DMS 273 (cell line): Measurements from ENCODE around the gene MYO5B.

Experiments
- DNase-seq: peaks from one replicate; lab custom pipeline; 2025; ENCODE audit not compliant: unreplicated experiment; lab: John Stamatoyannopoulos, UW

Gene MYO5B

DNA sequence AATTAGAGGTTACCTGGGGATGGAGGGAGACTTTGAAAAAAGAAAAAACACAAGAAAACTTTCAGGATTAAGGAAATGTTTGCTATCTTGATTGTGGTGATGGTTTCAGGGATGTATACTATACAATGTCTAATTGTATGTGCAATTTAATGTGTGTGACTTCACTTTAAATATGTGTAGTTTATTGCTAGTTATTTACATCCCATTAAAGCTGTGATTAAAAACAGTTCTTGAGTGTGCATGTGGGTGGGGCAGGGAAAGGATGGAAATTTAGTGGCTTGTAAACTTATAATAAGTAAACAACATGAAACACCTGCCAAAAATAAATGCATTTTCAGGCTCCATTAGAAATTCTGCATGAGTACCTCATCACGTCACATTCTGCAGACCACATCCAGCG, 167.0 kb downstream of the MYO5B start:
- no peak for DNase-seq

DNA sequence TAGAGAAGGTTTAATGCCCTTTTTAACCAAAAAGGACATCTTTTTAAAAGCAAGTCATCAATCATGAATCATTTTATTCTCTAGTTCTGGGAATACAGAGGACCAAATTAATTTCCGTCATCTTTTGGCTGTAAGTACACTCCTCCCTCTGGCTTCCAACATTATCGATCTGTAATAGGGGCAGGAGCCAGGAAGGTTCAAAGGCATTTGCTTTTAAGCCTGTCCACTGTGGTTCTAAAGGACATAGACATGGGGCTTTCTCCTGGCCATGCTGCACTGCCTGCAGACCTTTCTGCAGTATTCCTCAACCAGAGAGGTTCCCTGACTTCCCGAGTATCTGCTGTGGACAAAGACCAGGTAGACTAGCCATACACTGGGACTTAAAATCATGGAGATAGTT, 170.5 kb downstream of the MYO5B start:
- DNase-seq, result no peak

DNA sequence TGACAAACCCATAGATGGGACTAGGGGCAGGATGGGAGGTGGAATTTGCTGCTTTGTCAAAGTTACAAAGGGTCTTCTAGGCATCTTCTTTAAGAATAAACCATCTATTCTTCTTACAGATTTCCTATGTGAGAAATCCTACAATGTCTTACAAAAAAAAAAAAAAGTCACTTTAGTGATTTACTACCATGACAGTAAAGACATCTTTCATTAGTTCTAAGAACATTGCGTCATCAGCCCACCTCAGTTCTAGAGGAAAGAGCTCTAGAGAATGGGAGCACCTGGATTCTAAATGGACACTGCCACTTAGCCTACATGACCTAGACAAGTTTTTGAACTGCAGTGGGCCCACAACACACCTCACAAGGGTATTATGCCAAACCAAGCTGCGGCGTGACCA, 172.0 kb downstream of the MYO5B start:
- no peak for DNase-seq

DNA sequence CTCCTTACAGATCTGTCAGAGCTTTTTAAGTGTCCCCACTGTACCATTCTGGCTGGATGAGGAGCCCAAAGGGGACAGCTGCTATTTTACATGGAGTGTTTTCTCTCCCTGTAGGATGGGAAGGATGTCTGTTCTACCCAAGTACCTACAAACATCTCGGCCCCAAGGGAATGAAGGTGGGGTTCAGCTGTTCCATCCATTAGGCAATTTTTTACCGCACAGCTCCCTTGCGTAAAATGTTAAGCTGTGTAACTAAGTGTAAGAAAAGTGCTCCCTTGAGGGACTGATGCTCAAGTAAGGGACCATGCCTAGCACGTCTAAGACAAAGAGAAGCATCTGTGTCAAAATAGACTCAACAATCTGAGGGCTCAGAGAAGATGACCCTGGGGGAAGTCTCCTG, 180.3 kb downstream of the MYO5B start:
- no peak for DNase-seq

DNA sequence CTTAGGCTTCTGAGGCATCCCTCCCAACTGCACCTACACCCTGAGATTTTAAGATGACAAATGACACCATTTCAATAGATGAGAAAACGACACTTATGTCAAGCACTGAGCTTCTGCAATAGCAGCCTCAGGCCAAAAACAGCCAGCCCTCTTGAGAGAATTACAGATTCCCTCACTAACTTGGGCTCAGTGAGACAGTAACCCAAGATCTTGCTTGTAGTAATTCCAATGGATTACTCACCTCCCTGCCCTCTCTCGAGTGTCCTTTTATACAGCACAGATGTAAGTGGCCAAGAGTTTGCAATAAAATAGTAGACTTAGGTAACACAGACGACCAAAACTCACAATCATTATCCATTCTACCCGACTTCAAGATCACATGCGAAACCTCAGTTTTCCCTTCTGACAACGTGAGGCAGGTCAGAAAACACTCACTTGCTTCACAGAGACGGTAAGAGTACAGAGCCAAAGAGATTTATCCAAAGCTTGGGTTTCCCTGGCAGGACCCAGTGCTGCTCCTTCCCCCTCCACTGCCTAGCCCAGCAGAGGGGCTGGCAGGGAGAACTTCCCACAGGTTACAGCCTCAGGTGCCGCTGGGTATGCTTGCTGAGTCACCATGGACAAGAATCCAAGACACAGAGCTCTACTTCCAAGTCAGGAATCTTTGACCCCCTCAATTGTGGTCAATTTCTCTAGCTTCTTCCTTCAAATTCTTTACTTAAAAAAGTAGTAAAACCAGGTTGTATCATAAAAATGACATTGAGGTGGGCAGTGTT, 181.4 kb downstream of the MYO5B start:
- no peak for DNase-seq

DNA sequence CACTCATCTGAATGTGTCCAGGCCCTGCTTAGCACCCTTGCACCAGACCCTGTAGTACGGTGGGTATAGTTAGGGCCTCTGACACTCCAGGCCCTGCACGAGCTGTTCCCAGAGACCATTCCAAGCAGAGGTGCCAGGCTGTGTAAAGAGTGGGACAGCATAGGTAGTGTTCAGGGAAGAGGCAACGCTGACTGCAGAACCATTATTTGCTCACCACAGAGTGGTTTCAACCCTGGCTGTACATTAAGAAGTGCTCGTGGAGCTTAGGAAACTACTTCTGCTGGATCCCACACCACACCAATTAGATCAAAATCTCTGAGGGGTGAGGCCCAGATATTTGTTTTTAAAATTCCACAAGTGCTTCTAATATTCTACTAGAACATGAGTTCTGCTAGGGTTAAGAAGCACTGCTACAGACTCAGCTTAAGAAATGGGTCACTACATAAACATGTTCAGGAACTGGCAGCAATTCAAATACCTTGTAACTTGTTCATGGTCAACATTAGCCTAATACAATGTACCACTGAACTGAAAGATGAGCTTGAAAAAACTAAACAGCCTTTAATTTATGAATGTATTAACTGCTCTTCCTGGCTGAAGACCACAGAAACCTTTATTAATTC, 183.0 kb downstream of the MYO5B start:
- no peak for DNase-seq

DNA sequence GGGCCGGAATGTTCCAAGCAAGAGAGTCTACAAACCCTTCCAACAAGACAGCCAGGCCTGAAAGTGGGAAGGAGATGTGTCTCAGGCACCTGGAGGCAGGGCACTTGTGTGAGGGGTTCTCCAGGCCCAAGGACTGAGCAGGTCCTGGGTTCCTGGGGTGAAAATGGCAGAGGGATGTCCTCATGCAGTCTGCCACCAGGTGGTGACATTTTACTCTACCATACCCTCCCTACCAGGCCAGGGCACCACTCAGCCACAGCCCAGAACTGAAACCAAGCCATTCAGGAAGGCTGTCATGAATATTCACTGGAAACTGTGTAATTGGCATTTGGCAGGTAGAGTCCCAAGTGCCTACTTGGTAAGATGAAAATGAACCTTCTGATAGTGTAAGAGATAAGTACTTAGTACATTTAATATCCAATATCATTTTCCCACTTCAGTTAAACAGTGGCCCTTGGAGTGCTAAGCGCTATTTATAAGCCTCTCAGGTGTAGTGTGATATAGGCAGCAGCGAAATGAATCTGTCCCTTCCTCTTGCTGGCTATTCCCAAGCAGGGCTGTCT, 185.1 kb downstream of the MYO5B start:
- peak; percentile 78 for DNase-seq

DNA sequence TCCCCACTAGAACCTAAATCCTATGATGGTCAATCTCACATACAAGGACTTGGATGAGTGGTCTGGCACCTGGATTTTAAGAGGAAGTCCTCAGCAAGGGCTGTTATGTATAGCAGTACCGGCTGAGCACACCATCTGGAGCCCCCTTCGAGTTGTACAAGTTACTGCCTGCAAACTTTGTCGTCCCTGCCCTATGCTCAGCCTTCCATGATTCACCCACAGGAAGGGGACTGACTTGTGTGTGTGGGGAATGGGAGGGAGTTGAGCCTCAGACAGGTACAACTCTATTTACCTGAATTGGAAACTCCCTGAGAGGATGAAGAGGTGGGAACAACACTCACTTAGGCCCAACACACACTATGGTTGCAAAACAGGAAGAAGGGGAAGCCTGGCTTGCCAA, 186.6 kb downstream of the MYO5B start:
- DNase-seq, result peak; percentile 18

DNA sequence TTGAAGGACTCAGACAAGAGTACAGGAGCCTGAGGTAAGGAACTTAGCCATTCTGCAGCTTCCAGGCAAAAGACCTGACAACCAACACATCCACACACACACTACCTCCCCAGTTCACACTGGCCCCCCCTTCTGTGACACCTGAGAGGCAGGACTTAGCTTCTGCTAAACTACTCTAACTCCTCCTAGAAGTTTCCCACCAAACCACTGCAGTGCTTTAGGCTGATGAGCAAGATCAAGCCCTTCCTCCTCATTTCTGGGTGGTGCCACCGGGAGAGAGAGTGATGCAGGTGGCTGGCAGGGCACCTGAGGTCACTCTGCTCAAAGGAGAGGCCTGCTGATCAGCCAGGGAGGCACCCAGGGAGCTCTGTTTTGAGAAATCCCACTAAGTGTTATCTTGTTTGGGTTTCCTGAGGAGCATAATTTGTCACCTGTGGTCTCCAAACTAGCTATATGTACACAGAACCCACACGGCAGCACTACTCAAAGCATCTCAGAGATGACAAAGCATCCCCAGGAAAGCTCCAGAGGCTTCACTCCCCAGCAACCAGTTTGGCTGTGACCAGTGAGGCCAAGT, 188.4 kb downstream of the MYO5B start:
- no peak for DNase-seq

DNA sequence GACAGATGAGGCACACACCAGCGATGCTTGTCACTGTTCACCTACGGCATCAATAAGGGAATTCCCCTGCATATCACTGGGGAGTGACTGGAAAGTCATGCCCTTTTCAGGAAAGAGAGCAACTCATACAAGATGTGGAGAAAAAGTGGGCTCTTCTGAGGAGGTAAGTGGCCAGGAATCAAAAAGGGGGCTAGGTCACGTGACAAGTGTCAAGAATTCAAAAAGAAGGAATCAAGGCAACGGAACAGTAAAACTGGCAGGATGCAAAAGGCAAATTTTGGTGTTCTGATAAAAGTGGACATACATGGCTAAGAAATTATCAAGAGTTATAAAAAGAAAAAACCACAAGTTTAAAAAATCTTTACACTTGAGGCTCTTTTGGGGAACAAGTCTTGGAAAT, 190.9 kb downstream of the MYO5B start:
- DNase-seq, result no peak

DNA sequence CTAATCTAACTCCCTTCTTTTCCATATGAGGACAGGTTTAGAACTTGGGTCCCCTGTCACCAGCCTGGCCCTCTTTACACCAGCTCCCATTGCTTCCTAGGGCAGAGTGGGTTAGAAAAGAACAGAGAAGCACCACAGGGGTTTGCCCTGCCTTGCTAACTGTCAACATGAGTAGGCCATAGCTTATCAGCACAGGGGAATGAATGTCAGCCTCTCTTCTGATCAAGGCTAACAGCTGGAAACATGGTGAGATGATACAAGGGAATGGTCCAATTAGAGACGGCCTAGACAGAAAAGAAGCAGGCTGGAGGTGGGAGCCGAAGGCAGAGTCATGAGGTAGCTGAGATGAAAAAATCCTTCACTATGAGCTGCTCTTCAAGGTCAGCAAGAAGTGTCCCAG, 192.2 kb downstream of the MYO5B start:
- no peak for DNase-seq

DNA sequence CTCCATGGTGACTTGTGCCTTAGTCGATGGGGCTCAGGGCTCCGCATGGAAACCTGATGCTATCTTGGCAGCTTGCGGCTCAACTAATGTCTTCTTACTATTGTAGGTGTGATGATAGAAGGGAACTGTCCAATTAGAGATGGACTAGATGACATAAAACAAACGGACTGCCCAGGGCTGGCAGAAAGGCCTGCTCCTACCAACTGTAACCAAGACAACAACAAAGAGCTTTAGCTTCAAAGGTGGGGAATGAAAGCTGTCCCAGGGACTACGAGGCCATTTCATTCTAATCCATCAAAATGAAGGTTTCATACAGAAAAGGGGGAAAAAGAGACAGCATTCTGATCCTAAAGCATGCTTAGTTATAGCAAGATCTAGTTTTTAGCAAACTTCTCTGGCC, 194.7 kb downstream of the MYO5B start:
- no peak for DNase-seq

DNA sequence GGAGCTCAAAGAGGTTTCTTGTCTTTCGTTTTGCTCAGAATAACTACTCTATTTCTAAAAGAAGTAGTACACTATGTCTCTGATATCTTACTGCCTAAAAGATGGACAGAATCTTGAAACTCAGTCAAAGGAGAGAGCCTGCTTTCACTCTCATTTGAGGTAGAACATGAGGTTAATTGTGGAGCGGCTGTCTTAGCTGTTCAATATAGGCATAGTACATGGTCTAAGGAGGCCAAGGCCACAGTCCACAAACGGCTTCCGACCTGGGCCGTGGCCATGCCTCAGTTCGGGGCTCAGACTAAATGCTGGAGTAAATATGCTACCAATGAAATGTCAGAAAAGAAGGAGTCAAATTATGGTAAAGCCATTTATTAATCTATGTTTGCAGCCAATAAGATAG, 195.8 kb downstream of the MYO5B start:
- no peak for DNase-seq

DNA sequence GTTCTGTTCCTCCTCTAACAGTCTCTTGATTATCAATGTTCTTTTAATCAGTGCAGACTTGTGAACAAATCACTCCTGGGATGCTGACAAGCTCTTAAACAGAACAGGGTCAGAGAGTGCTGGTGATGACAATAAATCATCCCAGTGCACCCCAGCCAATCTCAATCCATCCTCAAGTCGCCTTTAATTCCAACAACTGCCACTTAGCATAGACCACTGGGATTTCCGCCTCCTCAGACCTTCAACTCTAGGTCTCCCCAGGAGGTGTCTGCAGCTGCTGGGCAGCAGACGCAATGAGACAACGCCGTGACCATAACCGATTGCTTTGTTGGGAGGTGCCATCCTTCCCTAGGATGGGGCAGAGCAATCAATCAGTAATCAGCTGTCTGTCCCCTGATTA, 197.4 kb downstream of the MYO5B start:
- DNase-seq, result no peak

DNA sequence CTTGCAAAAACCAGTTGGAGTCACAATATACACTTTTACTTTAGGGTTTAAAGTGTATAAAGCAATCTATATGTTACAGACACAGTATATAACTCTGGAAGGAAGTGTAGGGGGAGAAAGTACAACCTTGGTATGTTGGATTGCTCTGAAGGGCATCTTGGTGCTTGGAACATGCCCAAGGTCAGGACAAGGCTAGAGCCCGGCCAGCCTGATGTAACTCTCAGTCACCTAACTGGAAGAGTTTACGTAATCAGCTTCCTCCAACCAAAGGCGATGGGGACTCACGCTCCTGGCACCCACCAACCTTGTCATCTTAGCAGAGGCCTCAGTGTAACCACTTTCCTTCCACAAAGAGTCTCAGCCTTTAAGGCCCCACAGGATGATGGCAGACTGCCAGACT, 200.5 kb downstream of the MYO5B start:
- no peak for DNase-seq

DNA sequence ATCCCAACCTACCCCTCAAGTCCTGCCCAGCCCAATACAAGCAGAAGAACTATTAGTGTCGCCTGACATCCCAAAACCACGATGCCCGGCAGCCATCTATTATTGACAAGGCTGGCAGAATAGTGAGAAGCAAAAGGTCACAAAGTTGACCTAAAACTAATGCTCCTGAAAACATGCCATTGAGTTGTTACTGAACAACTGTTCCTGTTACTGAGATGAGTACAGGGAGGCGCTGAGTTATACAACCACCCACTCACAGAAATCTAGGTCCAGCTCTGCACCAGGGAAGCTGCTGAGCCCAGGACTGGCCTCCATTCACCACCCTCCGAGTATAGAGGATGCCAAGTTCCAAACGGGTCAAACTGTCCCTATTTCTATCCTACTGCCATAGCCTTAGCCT, 201.6 kb downstream of the MYO5B start:
- no peak for DNase-seq

DNA sequence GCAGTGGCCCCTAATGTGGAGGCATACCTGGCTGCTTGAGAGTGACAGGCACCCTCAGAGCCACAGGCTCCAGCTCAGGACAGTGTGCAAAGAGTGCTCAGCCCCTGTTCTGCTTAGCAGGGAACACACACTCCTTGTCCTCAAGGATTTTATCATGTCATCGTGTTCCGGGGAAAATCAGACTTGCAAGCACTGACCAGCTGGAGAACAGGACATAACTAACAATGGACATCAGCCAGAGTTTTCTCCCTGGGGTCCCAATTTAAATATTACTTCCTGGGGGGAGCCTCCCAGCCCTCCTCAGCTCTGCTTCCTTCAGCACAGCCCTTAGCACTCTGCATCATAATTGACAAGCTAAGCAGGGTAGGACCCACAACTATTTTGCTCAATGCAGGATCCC, 206.2 kb downstream of the MYO5B start:
- DNase-seq, result no peak

DNA sequence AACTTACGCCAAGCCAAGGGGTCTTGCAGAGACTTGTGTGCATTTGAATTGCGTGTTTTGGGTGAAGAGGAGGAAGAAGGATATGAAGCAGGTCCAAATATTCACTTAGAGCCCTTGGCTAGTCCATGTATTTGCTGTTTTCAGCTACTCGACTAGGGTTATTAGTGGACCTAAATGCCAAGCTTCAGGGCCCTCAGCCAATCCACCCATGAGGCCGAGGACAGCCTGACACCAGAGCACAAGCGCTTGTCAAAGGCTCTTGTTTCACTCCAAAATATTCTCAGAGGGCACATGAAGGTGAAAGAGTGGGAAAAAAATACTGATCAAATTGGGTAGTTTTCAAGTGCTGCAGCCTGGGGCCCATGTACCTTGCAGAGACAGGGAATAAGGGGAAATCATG, 206.8 kb downstream of the MYO5B start:
- DNase-seq, result no peak

DNA sequence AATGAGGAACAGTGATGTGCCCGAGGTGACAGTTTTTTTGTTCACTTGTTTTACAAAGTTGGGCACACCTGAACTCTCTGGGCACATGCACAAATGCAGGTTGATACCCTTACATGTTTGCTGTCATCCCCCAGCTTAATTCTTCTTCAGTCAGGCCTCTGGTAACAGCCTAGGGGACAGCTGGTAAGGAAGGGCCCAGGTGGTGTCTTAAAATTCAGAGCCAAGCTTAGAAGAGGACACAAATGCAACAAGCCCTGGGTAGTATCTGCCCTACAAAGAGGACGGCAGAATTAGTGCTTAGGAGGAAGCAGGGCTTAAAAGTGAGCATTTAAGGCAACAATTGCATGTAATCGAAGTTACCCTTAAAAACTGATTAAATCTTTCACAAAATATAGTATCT, 209.7 kb downstream of the MYO5B start:
- DNase-seq, result peak; percentile 10

DNA sequence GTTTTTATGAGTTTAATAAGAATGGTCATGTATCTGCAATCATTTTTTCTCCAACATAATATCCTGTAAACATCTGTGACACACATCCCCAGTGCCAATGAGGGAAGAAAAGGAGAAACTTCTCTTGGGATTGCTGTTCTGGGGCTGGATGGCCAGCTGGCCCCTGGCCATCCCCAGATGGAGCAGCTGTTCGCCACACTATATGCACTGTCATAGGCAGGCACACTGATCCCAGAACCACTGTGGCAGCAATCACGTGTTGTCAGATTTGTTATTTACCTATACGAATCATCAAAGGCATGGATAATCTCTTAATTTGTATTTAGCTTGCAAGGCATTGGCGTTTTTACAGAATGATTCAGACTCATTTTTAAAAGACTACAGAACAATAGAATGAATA, 214.1 kb downstream of the MYO5B start:
- peak; percentile 65 for DNase-seq

DNA sequence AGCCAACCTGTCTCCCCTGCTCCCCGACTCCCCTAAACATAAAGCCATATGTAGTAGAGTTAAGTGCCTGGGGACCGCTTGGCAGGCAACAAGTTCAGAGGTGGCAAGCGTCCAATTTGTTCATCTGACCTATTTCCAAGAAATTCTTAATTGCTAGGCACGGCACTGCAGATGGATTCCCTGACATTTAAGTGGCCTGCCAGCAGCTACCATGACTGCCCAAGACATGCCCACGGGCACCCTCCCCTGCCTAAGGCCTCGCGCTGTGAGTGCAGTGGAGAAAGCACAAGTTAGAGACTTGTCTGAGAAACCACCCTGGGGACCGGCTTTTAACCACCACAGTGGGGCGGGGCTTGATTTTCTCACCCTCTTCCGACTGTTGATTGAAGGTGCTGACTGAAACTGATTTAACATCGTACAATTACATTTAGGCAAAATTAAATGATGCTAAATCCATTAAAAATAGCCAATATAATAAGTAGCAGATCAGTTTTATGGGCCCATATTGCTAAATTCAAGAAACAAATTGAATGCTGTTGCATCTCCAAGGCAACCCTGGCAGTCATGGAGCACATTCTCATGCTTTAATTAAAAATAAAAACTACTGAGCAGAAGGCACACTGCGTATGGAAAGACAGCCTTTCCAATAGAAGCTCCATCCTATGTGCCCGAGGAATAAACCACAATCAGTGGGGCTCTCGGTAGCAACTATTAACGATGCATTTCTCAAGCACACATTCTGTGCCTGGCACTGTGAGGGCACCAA, 218.0 kb downstream of the MYO5B start:
- DNase-seq, result peak; percentile 91

DNA sequence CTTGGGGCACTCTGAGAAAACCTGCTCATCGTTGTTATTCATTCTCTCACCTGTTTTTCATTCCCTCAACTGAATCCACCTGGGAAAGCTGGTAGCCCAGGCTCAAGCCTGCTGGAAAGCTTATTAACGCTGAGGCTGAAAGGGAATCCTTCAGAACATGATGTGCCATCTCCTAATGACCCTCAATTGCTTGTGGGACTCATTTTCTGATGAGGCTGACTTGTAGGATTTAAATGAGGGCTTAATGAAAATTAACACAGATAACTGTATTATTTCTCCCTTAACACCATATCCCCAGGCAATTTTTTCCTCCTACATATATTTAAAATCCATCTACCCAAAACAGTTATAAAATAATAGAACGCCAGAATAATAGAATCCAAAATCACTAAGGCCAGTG, 218.9 kb downstream of the MYO5B start:
- no peak for DNase-seq
